IPS DF 4.7 (cell line): ENCODE data around the gene CNPY3.

Experiments used
- DNase-seq: peaks from one replicate; pipeline ENCODE4 v3.0.0-alpha.2; 2013; ENCODE audit warnings: low spot score; ENCODE audit errors: extremely low read depth

CNPY3 gene

GRCh38 chr6:42960243-42961019, 31.2 kb downstream of the CNPY3 start, which contains the start of gene GNMT:
Gene GNMT (plus strand): TSS chr6:42960754. CDS start chr6:42960768, 14 bp downstream.
- DNase-seq, result no peak

DNA sequence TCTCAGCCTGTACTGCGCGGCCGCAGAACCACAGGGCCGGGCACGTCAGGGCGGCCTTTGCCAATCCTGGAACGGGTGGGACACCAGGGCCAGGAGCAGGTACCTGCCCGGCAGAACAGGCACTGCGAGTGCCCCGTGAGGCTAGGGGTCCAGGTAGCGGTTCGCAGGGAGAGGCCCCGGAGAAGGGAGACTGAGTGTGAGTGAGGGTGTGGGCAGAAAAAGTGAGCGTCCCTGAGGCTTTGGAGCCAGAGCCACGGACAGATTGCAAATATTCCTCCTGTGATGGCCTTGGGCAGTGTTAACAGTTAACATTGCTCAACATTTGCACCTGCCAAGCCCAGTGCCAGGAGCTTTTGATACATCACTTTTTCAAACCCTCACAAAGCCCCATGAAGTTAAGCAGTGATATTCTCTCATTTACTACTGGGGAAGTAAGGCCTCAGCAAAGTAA, 31.8 kb downstream of the CNPY3 start:
- DNase-seq, result no peak

DNA sequence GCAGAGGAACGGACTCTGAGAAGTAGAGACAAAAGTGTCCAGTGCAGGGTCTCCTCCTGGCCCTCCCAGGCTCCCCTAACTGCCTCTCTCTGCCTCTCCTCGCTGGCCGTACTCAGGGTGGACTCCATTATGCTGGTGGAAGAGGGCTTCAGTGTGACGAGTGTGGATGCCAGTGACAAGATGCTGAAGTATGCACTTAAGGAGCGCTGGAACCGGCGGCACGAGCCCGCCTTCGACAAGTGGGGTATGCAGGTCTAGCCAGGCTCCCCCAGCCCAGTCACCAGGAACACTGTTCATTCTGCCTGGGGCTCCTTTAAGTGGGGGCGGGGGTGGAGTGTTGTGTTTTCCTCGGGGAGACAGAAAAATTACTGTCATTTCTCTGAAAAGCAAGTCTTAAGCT, 32.8 kb downstream of the CNPY3 start:
- DNase-seq, result no peak

DNA sequence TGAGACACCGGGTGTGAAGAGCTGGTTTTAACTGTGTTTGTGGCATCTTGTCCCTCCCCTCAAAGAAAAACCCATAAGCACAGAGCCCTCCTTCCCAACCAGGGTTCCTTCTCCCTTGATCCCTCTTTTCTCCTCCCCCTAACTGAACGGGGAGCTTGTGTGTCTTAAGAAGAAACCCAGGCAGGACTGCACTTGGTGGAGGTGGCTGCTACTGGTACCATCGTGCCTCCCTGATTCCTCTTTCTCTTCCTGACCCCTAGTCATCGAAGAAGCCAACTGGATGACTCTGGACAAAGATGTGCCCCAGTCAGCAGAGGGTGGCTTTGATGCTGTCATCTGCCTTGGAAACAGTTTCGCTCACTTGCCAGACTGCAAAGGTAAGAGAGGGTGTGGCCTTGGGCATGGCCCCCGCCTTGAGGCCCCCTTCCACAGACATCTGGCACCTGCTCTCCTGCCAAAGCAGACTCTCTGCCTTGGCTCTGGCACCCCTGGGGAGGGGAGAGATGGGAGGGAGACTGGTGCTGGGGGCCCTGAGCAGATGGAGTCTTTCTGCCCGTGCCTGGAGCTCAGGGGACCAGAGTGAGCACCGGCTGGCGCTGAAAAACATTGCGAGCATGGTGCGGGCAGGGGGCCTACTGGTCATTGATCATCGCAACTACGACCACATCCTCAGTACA, 33.4 kb downstream of the CNPY3 start:
- DNase-seq, result no peak

- no peak for DNase-seq
These were observed 34.0 kb downstream of the CNPY3 start for GRCh38 chr6:42963179-42963854.

DNA sequence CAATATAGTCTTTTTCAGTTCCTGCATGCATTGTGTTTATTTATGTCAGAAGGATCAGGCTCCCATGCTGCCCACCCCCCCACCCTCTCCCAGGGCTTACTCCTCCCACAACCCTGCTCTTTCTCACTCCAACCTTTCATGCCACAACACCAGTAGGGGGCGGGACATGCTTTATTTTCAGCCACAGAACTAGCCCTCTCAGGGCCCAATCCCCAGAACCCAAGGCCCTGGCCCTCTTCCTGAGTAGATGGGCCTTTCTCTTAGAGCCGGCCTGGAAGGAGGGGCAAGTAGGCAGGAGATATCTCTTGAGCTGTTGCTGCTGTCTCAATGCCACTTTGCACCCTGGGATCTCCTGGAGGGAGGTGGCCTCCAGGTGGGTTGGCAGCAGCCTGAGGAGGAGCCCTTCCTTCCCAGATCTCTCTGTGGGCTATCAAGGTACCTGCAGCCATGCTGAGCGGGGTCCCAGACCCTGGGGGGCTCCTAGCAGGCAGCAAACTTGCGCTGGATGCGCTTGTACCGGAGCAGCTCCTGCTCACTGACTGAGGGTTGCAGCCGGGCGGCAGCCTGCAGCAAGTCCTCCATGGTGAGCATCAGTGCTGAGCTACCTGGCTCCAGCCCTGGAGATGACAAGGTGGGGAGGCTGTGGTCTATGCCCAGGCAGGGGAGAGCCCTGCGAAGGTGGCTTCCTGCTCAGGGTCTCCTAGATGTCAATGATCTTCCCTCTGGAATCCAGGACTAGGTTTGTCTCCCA, 34.8 kb downstream of the CNPY3 start:
- no peak for DNase-seq

- no peak for DNase-seq
These were observed 37.3 kb downstream of the CNPY3 start for GRCh38 chr6:42966571-42966970.

GRCh38 chr6:42967228-42967627, 37.9 kb downstream of the CNPY3 start:
- no peak for DNase-seq

DNA sequence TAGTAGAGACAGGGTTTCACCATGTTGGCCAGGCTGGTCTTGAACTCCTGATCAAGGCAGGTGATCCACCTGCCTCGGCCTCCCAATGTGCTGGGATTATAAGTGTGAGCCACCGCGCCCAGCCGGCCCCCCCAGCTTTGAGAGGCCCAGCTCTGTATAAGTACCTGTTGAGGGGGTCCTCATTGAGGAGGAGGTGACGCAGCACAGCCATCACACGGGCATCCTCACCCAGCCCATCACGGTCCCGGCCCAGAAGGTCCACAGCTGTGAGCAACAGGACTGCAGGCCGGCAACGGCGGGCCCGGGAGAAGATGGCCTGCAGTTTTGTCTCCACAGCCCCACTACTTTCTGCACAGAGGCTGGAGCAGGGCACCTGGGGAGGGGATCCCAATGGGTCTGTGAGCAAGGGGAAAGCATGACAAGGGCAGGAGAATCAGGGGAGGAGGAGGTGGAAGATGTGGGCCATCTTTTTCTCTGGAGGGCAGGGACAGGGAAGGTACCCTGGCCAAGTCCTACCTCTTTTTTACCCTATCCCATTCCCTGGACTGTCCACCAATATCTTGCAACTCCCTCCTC, 38.9 kb downstream of the CNPY3 start:
- no peak for DNase-seq

GRCh38 chr6:42968783-42969182, 39.5 kb downstream of the CNPY3 start:
- DNase-seq, result no peak

- DNase-seq, result no peak
These were observed 40.2 kb downstream of the CNPY3 start for GRCh38 chr6:42969431-42969830.

DNA sequence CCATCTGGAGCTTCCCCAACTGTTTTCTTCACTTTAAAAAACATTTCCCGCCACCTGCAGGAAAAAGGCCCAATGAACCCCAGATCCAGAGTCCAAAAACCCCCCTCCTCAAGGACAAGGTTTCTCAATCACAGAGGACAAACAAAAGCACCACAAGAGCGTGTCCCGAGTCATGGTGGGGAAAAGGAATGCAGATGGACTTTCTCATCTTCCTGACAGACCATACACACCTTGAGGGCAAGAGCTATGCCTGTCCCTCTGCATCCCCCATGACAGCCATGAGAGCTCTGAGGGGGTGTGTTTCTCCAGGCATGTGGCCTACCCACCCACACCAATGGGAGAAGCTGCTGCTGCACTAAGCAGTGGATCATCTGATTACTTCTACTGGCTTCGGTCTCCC, 40.7 kb downstream of the CNPY3 start:
- no peak for DNase-seq

GRCh38 chr6:42970871-42971612, 41.8 kb downstream of the CNPY3 start:
- DNase-seq, result no peak

GRCh38 chr6:42971746-42972327, 42.6 kb downstream of the CNPY3 start:
- DNase-seq, result no peak

DNA sequence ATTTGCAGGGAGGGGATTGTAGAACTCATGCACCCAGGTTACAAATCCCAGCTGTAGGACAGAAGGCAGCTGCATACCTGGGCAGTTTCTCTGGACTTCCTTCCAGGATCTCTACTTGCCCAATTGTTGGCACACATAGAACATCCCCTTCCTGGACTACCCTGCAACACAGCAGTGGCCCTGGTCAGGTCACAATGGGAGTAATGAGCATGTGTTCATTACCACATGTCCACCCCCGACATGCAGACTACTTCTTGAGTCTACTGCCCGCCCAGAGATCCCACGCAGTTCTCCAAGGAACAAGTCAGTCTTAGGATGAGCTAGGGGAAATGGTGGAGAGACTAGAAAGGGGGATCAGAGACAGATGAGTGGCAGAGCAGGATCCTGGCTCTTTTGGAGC, 44.6 kb downstream of the CNPY3 start:
- no peak for DNase-seq

DNA sequence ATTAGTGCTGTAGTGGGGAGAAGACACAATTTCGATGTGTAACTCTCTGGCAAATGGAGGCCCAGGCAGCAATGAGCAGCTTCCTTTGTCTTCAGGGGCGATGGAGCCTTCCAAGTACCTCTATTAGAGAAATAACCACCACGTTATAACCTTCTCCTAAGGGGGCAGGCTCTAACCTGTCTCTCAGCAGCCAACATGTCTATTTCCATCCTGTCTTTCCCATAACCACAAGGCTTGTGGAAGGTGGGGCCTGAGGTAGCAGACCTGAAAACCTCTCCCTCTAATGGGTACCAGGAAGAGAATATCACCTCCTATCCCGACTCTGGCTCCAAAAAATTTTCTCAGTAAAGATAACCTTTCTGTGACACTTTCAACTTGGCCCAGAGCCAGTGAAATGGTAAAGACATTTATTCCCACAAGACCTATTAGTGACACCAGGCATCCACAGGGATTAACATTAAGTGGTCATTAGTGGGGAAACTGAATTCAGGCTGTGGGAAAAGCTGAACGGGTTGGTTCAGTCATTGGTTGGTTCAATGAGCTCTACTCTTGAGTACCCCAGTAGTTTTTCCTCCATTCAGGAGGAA, 45.7 kb downstream of the CNPY3 start:
- DNase-seq, result no peak

GRCh38 chr6:42978487-42978838, 49.2 kb downstream of the CNPY3 start:
- no peak for DNase-seq

GRCh38 chr6:42978839-42979522, 49.7 kb downstream of the CNPY3 start, which contains the start of gene PEX6:
Gene PEX6 (minus strand): TSS chr6:42979181. CDS start chr6:42979150, 31 bp downstream.
- DNase-seq, result peak; percentile 72

GRCh38 chr6:42979523-42980177, 50.4 kb downstream of the CNPY3 start:
- no peak for DNase-seq
